ENCODE data around the gene KRT78.

The KRT78 gene

GRCh38 chr12:52792185-52793029, 56.4 kb downstream of the KRT78 start:
- in situ Hi-C loops (cut with HindIII; ENCODE audit: low pct_ligation_motif_present, low pct_unique_long_range_greater_than_20kb, low sequenced_read_pairs): no loop called here

GRCh38 chr12:52791271-52792184, 57.3 kb downstream of the KRT78 start:
- in situ Hi-C loops (cut with HindIII; ENCODE audit: low pct_ligation_motif_present, low pct_unique_long_range_greater_than_20kb, low sequenced_read_pairs): no loop called here
- no peak for DNase-seq

More at GRCh38 chr12:52792185-52793029, 56.4 kb downstream of the KRT78 start:
- no peak for DNase-seq

- DNase-seq: no peak
- in situ Hi-C loops (cut with HindIII; ENCODE audit: low pct_ligation_motif_present, low pct_unique_long_range_greater_than_20kb, low sequenced_read_pairs): no loop called here
These were observed 58.1 kb downstream of the KRT78 start for GRCh38 chr12:52790427-52791270.

- in situ Hi-C loops (cut with HindIII; ENCODE audit: low pct_ligation_motif_present, low pct_unique_long_range_greater_than_20kb, low sequenced_read_pairs): no loop called here
- DNase-seq: no peak
These were observed 59.0 kb downstream of the KRT78 start for GRCh38 chr12:52789637-52790426.

- DNase-seq: no peak
- in situ Hi-C loops (cut with HindIII; ENCODE audit: low pct_ligation_motif_present, low pct_unique_long_range_greater_than_20kb, low sequenced_read_pairs): no loop called here
These were observed 59.7 kb downstream of the KRT78 start for GRCh38 chr12:52788876-52789636.

- in situ Hi-C loops (cut with HindIII; ENCODE audit: low pct_ligation_motif_present, low pct_unique_long_range_greater_than_20kb, low sequenced_read_pairs): no loop called here
- no peak for DNase-seq
These were observed 60.5 kb downstream of the KRT78 start for GRCh38 chr12:52788192-52788875.

Data from ACHN (cell line).